Adrenal gland (tissue), 12 donors: ENCODE results near the gene ETFA. TPM values are rescaled to one million over a fixed set of nuclear protein-coding genes. Genes with fewer than 3 reads are reported as not detected.
"Not testable (repeated sequence)": the region's sequence is repeated elsewhere in the genome, so short reads cannot be mapped to it uniquely, and the experiment has no call there.

Experiments
- DNase-seq, 7 donors: peaks; one replicate each; pipeline ENCODE4 v3.0.0-alpha.2; 2019 to 2020
- H3K27ac ChIP-seq, 5 donors: fragments of 200-600 bp; sonication (generic) in 4 of 5; 1 replicate in 3 of 5; 2 replicates in 2 of 5; pipeline versions ENCODE4 v1.5.1 to v1.8.0; 2016 to 2020; ENCODE audit warnings: mild to moderate bottlenecking in 1 of 5
- H3K27me3 ChIP-seq: fragments of 200-600 bp; 2 replicates; pipeline ENCODE4 v1.8.0; 2021
- H3K36me3 ChIP-seq, 2 donors: fragments of 200-600 bp; replicated peaks in 1 of 2; 1 replicate in 1 of 2; 2 replicates in 1 of 2; pipeline versions ENCODE4 v1.5.1 to v1.8.0; 2018 to 2022
- H3K4me1 ChIP-seq, 2 donors: fragments of 200-600 bp; replicated peaks in 1 of 2; 1 replicate in 1 of 2; 2 replicates in 1 of 2; pipeline versions ENCODE4 v1.5.1 to v1.8.0; 2018 to 2021
- H3K4me3 ChIP-seq, 4 donors: fragments of 200-600 bp; sonication (generic) in 3 of 4; one replicate each; pipeline ENCODE4 v1.5.1; 2016 to 2018
- H3K9me3 ChIP-seq, 3 donors: fragments of 200-600 bp; sonication (generic) in 1 of 3; replicated peaks in 1 of 3; 1 replicate in 2 of 3; 2 replicates in 1 of 3; pipeline versions ENCODE4 v1.5.1 to v1.8.0; 2016 to 2021
- CTCF ChIP-seq, 6 experiments: fragments of 450-650 bp in 4 of 6; fragments of 200-600 bp in 2 of 6; sonication (generic) in 1 of 6; IDR thresholded peaks; 1 replicate in 5 of 6; 2 replicates in 1 of 6; pipeline versions ENCODE4 v1.5.1 to v1.8.0; 2016 to 2021; ENCODE audit warnings: antibody characterized with exemption in 6 of 6, mild to moderate bottlenecking in 2 of 6, moderate library complexity in 1 of 6
- POLR2A ChIP-seq, 2 donors: fragments of 450-650 bp; IDR thresholded peaks; one replicate each; pipeline ENCODE4 v1.6.1; 2017; ENCODE audit warnings: antibody characterized with exemption in 2 of 2, mild to moderate bottlenecking in 2 of 2, moderate library complexity in 1 of 2
- WGBS, 4 donors: extraction: QIAGEN DNeasy Blood & Tissue Kit in 2 of 4; methylation state at CpG; one replicate each; pipeline versions ENCODE4 v1.1.5 to v1.1.7; 2013 to 2017; 5-methylcytosine and 5-hydroxymethylcytosine counted together
- intact Hi-C, 2 donors: fragments of 100-400 bp; cut with DNase I; formaldehyde crosslinking; loops; one replicate each; pipeline versions ENCODE4 v1.14.1 to v1.15.0; 2022 to 2023
- polyA plus RNA-seq, 3 donors: library from polyadenylated mRNA; stranded (reverse); fragments of 200-250 nt in 2 of 3; fragments of 350-450 nt in 1 of 3; fragmentation: Illumina TruSeq in 1 of 3; extraction: RNeasy Lipid Tissue Mini Kit (QIAGEN cat#74804) in 1 of 3; gene quantifications; one replicate each; pipeline ENCODE4 v1.2.3, GENCODE V29; 2013 to 2014
- total RNA-seq, 9 donors: library from RNA; depleted of rRNA in 4 of 9; stranded (reverse); fragments of >200 nt in 4 of 9; fragments of 120-200 nt in 1 of 9; fragmentation: NEBNext Ultra II Directional in 1 of 9; extraction: Animal tissue kit (Norgen Biotek cat#: 25700) in 1 of 9; gene quantifications; one replicate each; pipeline versions ENCODE4 v1.1.0 to v1.2.4, GENCODE V29; 2013 to 2023
- donor health status: healthy with polysubstance abuse.
- donor health status: Bipolar disorder and iron deficiency.
- donor health status: DM: yes; HTN: yes; CAD: no.
- donor health status: DM: no; HTN: no; CAD: no.
- donor health status: DM: no; HTN: no; CAD: no.
- donor health status: DM: yes; HTN: yes; CAD: no.

The ETFA gene
- total and polyA plus RNA-seq, 12 donors = 50.0 to 339 (median 187) TPM

- peak in 4 of 7 donors; percentile 25 to 53 (median 38) for DNase-seq
- peaks cover 0 to 9% of the 10 kb centered on the region in 2 donors for H3K4me1 ChIP-seq
- WGBS, 4 donors = 6 to 28% (median 18%) methylated on average over 2 of the region's 2 CpGs
- no peaks in the 10 kb centered on the region for H3K9me3 ChIP-seq
- no peak overlapping the region for H3K4me3 ChIP-seq
- no peak overlapping the region for H3K27ac ChIP-seq
- intact Hi-C loops = no loop called here
- TF ChIP-seq POLR2A (IDR thresholded peaks at IDR 0.05) (no peak), CTCF (IDR thresholded peaks at IDR 0.05) (no peak)
- H3K27me3 ChIP-seq = no peaks in the 10 kb centered on the region
- H3K36me3 ChIP-seq = peaks cover 0 to 38% of the 10 kb centered on the region in 2 donors
These were observed 37.0 kb downstream of the ETFA start for GRCh38 chr15:76274226-76274625.

GRCh38 chr15:76270876-76271275 is 40.4 kb downstream of the ETFA start:
- no peak for DNase-seq
- no peak overlapping the region for H3K4me3 ChIP-seq
- peaks cover 0 to 27% of the 10 kb centered on the region in 2 donors for H3K36me3 ChIP-seq
- intact Hi-C loops = no loop called here
- TF ChIP-seq CTCF (IDR thresholded peaks at IDR 0.05) = no peak
- TF ChIP-seq POLR2A (IDR thresholded peaks at IDR 0.05) = no peak
- WGBS, 4 donors = 96 to 100% (median 99%) methylated on average over 5 to 6 of the region's 6 CpGs
- H3K27ac ChIP-seq = no peak overlapping the region
- H3K4me1 ChIP-seq = peaks cover 0 to 9% of the 10 kb centered on the region in 2 donors
- peaks cover 0 to 29% (median 10%) of the 10 kb centered on the region in 3 donors for H3K9me3 ChIP-seq
- no peaks in the 10 kb centered on the region for H3K27me3 ChIP-seq

- intact Hi-C loops = no loop called here
- Histone ChIP-seq H3K36me3 (peaks cover 0 to 7% of the 10 kb centered on the region in 2 donors), H3K4me3 (no peak overlapping the region), H3K27me3 (no peaks in the 10 kb centered on the region), H3K27ac (no peak overlapping the region), H3K9me3 (peaks cover 0 to 51% (median 10%) of the 10 kb centered on the region in 3 donors), H3K4me1 (no peaks in the 10 kb centered on the region)
- TF ChIP-seq POLR2A (IDR thresholded peaks at IDR 0.05) = no peak
- TF ChIP-seq CTCF (IDR thresholded peaks at IDR 0.05) = no peak
- DNase-seq = no peak
- 95 to 99% (median 97%) methylated on average over 6 of the region's 6 CpGs for WGBS, 4 donors
These were observed 44.2 kb downstream of the ETFA start for GRCh38 chr15:76267077-76267476.

DNA sequence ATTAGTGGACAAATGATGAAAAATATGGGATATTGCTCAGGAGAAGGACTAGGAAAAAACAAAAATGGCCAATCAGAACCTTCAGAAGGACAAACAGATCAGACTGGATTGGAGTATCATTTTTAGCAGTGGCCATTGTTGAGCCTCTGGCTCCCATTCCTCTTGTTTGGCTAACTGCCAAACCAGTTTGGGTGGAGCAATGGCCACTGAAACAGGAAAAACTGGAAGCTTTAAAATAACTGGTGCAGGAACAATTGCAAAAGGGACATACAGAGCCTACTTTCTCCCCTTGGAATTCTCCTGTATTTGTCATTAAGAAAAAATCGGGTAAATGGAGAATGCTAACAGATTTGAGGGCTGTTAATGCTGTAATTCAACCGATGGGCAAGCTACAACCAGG is 45.5 kb downstream of the ETFA start:
- DNase-seq, intact Hi-C loops, H3K4me1 ChIP-seq, H3K27me3 ChIP-seq, H3K4me3 ChIP-seq, H3K27ac ChIP-seq: not testable (repeated sequence)
- peaks cover 0 to 10% of the 10 kb centered on the region in 2 donors for H3K36me3 ChIP-seq
- peaks cover 0 to 51% (median 10%) of the 10 kb centered on the region in 3 donors for H3K9me3 ChIP-seq
- 94 to 100% (median 95%) methylated on average over 2 of the region's 2 CpGs for WGBS, 4 donors

DNA sequence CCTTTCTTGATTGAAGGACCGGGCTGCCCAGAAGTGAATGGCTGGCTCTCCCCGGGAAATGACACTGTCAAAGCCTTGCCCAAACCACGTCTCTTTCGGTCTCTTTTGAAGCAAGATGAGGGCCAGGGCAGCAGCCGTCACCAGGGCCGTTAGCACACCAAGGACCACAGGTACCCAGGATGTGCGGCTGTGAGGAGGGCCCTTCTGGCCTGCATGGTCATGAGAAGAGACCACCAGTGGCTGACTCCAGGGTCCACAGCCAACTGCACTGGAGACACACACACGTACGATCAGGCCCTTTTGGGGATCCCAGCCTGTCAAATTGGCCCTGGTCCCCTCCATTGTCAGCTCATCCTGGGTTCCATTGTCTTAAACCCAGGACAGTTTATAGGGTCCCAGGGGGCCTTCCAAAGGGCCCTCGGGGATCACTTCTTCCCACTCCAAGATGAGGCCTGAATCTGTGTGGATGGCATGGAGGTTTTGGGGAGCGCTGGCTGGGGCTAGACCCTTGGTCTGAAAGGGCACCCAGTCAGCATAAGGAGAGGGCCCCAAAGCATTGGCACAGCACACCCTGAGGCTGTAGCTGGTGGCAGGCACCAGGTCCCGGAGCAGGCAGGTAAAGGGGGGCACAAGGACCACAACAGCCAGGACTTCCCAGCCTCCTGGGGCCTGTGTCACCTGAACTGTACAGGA is 50.9 kb downstream of the ETFA start:
- no peak for DNase-seq
- no peaks in the 10 kb centered on the region for H3K27me3 ChIP-seq
- H3K9me3 ChIP-seq = peaks cover 0 to 22% (median 0%) of the 10 kb centered on the region in 3 donors
- H3K36me3 ChIP-seq = peaks cover 0 to 17% of the 10 kb centered on the region in 2 donors
- 97 to 98% (median 98%) methylated on average over 7 to 12 of the region's 12 CpGs for WGBS, 4 donors
- peaks cover 0 to 10% of the 10 kb centered on the region in 2 donors for H3K4me1 ChIP-seq
- no peak overlapping the region for H3K4me3 ChIP-seq
- H3K27ac ChIP-seq = no peak overlapping the region
- no peak for TF ChIP-seq CTCF (IDR thresholded peaks at IDR 0.05)
- TF ChIP-seq POLR2A (IDR thresholded peaks at IDR 0.05) = no peak
- intact Hi-C loops = no loop called here
